HEK293 (cell line): Measurements from ENCODE around the gene BFAR.

Experiments used
- CTCF ChIA-PET: fragments of 350-600 bp; formaldehyde crosslinking; extraction: SDS; loops from one replicate; lab custom pipeline; 2021; ENCODE audit warnings: antibody characterized with exemption; lab: Yijun Ruan, JAX
- POLR2A ChIA-PET: fragments of 300-600 bp; formaldehyde crosslinking; extraction: SDS; loops from one replicate; lab custom pipeline; 2020; ENCODE audit warnings: antibody characterized with exemption, inconsistent platforms; lab: Yijun Ruan, JAX
- H3K27ac ChIP-seq: fragments of 200-500 bp; sonication (Bioruptor generic); 2 replicates; pipeline ENCODE4 v1.5.1; 2014; ENCODE audit warnings: low read depth, low read length, control low read depth, inconsistent platforms; ENCODE audit errors: extremely low read depth
- H3K36me3 ChIP-seq, 2 experiments: fragments of 200-500 bp in 1 of 2; sonication (Bioruptor generic) in 1 of 2; 1 replicate in 1 of 2; 2 replicates in 1 of 2; pipeline ENCODE4 v1.5.1; 2014 to 2017; ENCODE audit warnings: inconsistent platforms in 2 of 2, low read length in 2 of 2; ENCODE audit not compliant: control insufficient read depth in 2 of 2, insufficient read depth in 1 of 2
- H3K4me1 ChIP-seq: fragments of 200-500 bp; sonication (Bioruptor generic); 2 replicates; pipeline ENCODE4 v1.5.1; 2014; ENCODE audit warnings: mild to moderate bottlenecking, low read length, inconsistent platforms; ENCODE audit not compliant: control insufficient read depth, insufficient read depth
- H3K4me3 ChIP-seq: 2 replicates; pipeline ENCODE4 v1.5.1; 2011; ENCODE audit warnings: low read depth, mild to moderate bottlenecking, control low read depth, low read length, moderate library complexity
- H3K9me3 ChIP-seq: fragments of 200-500 bp; sonication (Bioruptor generic); 2 replicates; pipeline ENCODE4 v1.5.1; 2014; ENCODE audit warnings: low read depth, low read length, inconsistent platforms; ENCODE audit not compliant: control insufficient read depth, insufficient read depth
- BCL11A ChIP-seq: fragments of 450-650 bp; formaldehyde crosslinking; IDR thresholded peaks from 2 replicates; pipeline ENCODE4 v1.5.1; 2016; ENCODE audit warnings: low read depth, missing biosample characterization, missing genetic modification characterization
- KLF1 ChIP-seq: fragments of 450-650 bp; formaldehyde crosslinking; IDR thresholded peaks from 2 replicates; pipeline ENCODE4 v1.5.1; 2016; ENCODE audit warnings: missing biosample characterization, missing genetic modification characterization
- PRDM1 ChIP-seq: fragments of 450-650 bp; formaldehyde crosslinking; IDR thresholded peaks from 2 replicates; pipeline ENCODE4; 2016; ENCODE audit warnings: missing biosample characterization, missing genetic modification characterization
- TCF7L2 ChIP-seq: IDR thresholded peaks from 2 replicates; pipeline ENCODE4 v1.6.1; 2011; ENCODE audit warnings: low read depth, mild to moderate bottlenecking, inconsistent platforms, low read length, moderate library complexity, borderline replicate concordance
- WT1 ChIP-seq: fragments of 450-650 bp; formaldehyde crosslinking; IDR thresholded peaks from 2 replicates; pipeline ENCODE4 v1.5.1; 2016; ENCODE audit warnings: missing biosample characterization, missing genetic modification characterization
- ZBTB17 ChIP-seq: fragments of 450-650 bp; formaldehyde crosslinking; IDR thresholded peaks from 2 replicates; pipeline ENCODE4 v1.5.1; 2016; ENCODE audit warnings: missing biosample characterization, missing genetic modification characterization
- ZBTB20 ChIP-seq: fragments of 450-650 bp; formaldehyde crosslinking; IDR thresholded peaks from 2 replicates; pipeline ENCODE4 v1.5.1; 2016; ENCODE audit warnings: missing biosample characterization, missing genetic modification characterization
- ZBTB8A ChIP-seq: fragments of 450-650 bp; formaldehyde crosslinking; IDR thresholded peaks from 2 replicates; pipeline ENCODE4 v1.5.1; 2016; ENCODE audit warnings: missing biosample characterization, missing genetic modification characterization
- ZFHX2 ChIP-seq: fragments of 450-650 bp; formaldehyde crosslinking; conservative IDR thresholded peaks from 2 replicates; pipeline ENCODE4 v1.5.1; 2016; ENCODE audit warnings: missing biosample characterization, missing genetic modification characterization
- ZFP41 ChIP-seq: fragments of 450-650 bp; formaldehyde crosslinking; IDR thresholded peaks from 2 replicates; pipeline ENCODE4 v1.5.1; 2016; ENCODE audit warnings: missing biosample characterization, missing genetic modification characterization, borderline replicate concordance
- ZNF112 ChIP-seq: fragments of 450-650 bp; formaldehyde crosslinking; IDR thresholded peaks from 2 replicates; pipeline ENCODE4 v1.5.0; 2017; ENCODE audit warnings: missing biosample characterization, missing genetic modification characterization
- ZNF146 ChIP-seq: fragments of 450-650 bp; formaldehyde crosslinking; IDR thresholded peaks from 2 replicates; pipeline ENCODE4 v1.5.1; 2016; ENCODE audit warnings: missing biosample characterization, missing genetic modification characterization
- ZNF169 ChIP-seq: fragments of 450-650 bp; formaldehyde crosslinking; IDR thresholded peaks from 2 replicates; pipeline ENCODE4 v1.5.1; 2016; ENCODE audit warnings: missing biosample characterization, missing genetic modification characterization
- ZNF354C ChIP-seq: fragments of 450-650 bp; formaldehyde crosslinking; IDR thresholded peaks from 2 replicates; pipeline ENCODE4 v1.5.1; 2016; ENCODE audit warnings: missing biosample characterization, missing genetic modification characterization, low read depth, borderline replicate concordance
- ZNF404 ChIP-seq: fragments of 450-650 bp; formaldehyde crosslinking; IDR thresholded peaks from 2 replicates; pipeline ENCODE4 v1.5.1; 2017; ENCODE audit warnings: missing biosample characterization, missing genetic modification characterization
- ZNF521 ChIP-seq: fragments of 450-650 bp; formaldehyde crosslinking; IDR thresholded peaks from 2 replicates; pipeline ENCODE4 v1.5.1; 2017; ENCODE audit warnings: missing biosample characterization, mild to moderate bottlenecking, missing genetic modification characterization
- ZNF530 ChIP-seq: fragments of 450-650 bp; formaldehyde crosslinking; IDR thresholded peaks from 2 replicates; pipeline ENCODE4 v1.5.1; 2016; ENCODE audit warnings: low read depth, missing biosample characterization, missing genetic modification characterization
- ZNF664 ChIP-seq: fragments of 450-650 bp; formaldehyde crosslinking; IDR thresholded peaks from 2 replicates; pipeline ENCODE4 v1.5.1; 2016; ENCODE audit warnings: missing biosample characterization, missing genetic modification characterization
- ZNF76 ChIP-seq: fragments of 450-650 bp; formaldehyde crosslinking; IDR thresholded peaks from 2 replicates; pipeline ENCODE4; 2016; ENCODE audit warnings: low read depth, missing biosample characterization, missing genetic modification characterization, borderline replicate concordance
- ZSCAN16 ChIP-seq: fragments of 450-650 bp; formaldehyde crosslinking; IDR thresholded peaks from 2 replicates; pipeline ENCODE4 v1.5.1; 2016; ENCODE audit warnings: missing biosample characterization, missing genetic modification characterization
- TF ChIP-seq, protein P1 (sequence below): fragments of 450-650 bp; formaldehyde crosslinking; IDR thresholded peaks from 2 replicates; pipeline ENCODE4 v1.5.1; 2016; ENCODE audit warnings: missing biosample characterization, missing genetic modification characterization
- TF ChIP-seq, protein P2 (sequence below): fragments of 450-650 bp; formaldehyde crosslinking; IDR thresholded peaks from 2 replicates; pipeline ENCODE4 v1.5.1; 2016; ENCODE audit warnings: missing biosample characterization, missing genetic modification characterization
- TF ChIP-seq, protein P3 (sequence below): fragments of 450-650 bp; formaldehyde crosslinking; IDR thresholded peaks from 2 replicates; pipeline ENCODE4 v1.5.1; 2016; ENCODE audit warnings: missing biosample characterization, missing genetic modification characterization
- TF ChIP-seq, protein P4 (sequence below): fragments of 450-650 bp; formaldehyde crosslinking; IDR thresholded peaks from 2 replicates; pipeline ENCODE4 v1.5.1; 2016; ENCODE audit warnings: missing biosample characterization, missing genetic modification characterization
- TF ChIP-seq, protein P5 (sequence below): fragments of 450-650 bp; IDR thresholded peaks from 2 replicates; pipeline ENCODE4 v1.5.1; 2018; ENCODE audit warnings: missing biosample characterization, missing genetic modification characterization

BFAR gene

DNA sequence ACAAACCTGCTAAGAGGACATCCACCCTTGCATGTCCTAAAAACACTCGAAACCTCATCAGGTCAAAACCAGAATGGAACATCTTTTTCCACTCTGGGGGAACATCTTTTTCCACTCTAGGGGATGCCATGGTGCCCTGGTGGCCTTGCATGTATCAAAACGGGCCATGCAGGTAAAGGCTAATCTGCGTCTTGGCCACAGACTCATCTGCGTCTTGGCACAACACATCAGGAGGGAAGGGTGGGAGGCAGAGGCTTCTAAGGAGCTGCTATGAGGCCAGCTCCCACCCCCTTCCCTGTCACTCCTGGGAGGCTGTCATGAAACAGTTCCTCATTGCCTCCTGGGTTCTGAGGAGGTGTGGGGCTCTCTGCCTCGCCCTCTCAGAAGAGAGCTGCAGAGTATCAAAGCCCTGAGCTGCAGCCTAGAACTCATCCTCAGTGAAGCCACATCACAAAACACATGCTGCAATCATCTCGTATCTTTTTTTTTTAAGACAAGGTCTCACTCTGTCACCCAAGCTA lies 30.2 kb upstream of the BFAR start:
- Histone ChIP-seq H3K4me3 (no peak overlapping the region), H3K9me3 (no peaks in the 10 kb centered on the region), H3K4me1 (no peaks in the 10 kb centered on the region)
- CTCF ChIA-PET: interaction anchor here (1.1 kb wide), 1 partner anchor 39 kb away, joined by 3 read pairs; no protein-coding TSS in a partner anchor
- POLR2A ChIA-PET: no interaction called here
- TF ChIP-seq, protein P1, sequence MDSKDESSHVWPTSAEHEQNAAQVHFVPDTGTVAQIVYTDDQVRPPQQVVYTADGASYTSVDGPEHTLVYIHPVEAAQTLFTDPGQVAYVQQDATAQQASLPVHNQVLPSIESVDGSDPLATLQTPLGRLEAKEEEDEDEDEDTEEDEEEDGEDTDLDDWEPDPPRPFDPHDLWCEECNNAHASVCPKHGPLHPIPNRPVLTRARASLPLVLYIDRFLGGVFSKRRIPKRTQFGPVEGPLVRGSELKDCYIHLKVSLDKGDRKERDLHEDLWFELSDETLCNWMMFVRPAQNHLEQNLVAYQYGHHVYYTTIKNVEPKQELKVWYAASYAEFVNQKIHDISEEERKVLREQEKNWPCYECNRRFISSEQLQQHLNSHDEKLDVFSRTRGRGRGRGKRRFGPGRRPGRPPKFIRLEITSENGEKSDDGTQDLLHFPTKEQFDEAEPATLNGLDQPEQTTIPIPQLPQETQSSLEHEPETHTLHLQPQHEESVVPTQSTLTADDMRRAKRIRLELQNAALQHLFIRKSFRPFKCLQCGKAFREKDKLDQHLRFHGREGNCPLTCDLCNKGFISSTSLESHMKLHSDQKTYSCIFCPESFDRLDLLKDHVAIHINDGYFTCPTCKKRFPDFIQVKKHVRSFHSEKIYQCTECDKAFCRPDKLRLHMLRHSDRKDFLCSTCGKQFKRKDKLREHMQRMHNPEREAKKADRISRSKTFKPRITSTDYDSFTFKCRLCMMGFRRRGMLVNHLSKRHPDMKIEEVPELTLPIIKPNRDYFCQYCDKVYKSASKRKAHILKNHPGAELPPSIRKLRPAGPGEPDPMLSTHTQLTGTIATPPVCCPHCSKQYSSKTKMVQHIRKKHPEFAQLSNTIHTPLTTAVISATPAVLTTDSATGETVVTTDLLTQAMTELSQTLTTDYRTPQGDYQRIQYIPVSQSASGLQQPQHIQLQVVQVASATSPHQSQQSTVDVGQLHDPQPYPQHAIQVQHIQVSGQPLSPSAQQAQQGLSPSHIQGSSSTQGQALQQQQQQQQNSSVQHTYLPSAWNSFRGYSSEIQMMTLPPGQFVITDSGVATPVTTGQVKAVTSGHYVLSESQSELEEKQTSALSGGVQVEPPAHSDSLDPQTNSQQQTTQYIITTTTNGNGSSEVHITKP (tag by site-specific recombination): no peak
- TF ChIP-seq, protein P2, sequence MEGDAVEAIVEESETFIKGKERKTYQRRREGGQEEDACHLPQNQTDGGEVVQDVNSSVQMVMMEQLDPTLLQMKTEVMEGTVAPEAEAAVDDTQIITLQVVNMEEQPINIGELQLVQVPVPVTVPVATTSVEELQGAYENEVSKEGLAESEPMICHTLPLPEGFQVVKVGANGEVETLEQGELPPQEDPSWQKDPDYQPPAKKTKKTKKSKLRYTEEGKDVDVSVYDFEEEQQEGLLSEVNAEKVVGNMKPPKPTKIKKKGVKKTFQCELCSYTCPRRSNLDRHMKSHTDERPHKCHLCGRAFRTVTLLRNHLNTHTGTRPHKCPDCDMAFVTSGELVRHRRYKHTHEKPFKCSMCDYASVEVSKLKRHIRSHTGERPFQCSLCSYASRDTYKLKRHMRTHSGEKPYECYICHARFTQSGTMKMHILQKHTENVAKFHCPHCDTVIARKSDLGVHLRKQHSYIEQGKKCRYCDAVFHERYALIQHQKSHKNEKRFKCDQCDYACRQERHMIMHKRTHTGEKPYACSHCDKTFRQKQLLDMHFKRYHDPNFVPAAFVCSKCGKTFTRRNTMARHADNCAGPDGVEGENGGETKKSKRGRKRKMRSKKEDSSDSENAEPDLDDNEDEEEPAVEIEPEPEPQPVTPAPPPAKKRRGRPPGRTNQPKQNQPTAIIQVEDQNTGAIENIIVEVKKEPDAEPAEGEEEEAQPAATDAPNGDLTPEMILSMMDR (tag by site-specific recombination): no peak
- TF ChIP-seq KLF1 (tag by site-specific recombination) (no peak), ZNF112 (tag by site-specific recombination) (no peak), ZNF169 (no peak), ZNF146 (tag by site-specific recombination) (no peak), BCL11A (tag by site-specific recombination) (no peak), ZBTB20 (tag by site-specific recombination) (no peak), ZBTB17 (tag by site-specific recombination) (no peak), ZBTB8A (tag by site-specific recombination) (no peak), ZNF664 (tag by site-specific recombination) (no peak), TCF7L2 (no peak), ZSCAN16 (tag by site-specific recombination) (no peak), ZNF354C (no peak), ZFHX2 (no peak), ZNF76 (no peak)
- TF ChIP-seq, protein P3, sequence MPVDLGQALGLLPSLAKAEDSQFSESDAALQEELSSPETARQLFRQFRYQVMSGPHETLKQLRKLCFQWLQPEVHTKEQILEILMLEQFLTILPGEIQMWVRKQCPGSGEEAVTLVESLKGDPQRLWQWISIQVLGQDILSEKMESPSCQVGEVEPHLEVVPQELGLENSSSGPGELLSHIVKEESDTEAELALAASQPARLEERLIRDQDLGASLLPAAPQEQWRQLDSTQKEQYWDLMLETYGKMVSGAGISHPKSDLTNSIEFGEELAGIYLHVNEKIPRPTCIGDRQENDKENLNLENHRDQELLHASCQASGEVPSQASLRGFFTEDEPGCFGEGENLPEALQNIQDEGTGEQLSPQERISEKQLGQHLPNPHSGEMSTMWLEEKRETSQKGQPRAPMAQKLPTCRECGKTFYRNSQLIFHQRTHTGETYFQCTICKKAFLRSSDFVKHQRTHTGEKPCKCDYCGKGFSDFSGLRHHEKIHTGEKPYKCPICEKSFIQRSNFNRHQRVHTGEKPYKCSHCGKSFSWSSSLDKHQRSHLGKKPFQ (tag by site-specific recombination): no peak
- TF ChIP-seq, protein P4, sequence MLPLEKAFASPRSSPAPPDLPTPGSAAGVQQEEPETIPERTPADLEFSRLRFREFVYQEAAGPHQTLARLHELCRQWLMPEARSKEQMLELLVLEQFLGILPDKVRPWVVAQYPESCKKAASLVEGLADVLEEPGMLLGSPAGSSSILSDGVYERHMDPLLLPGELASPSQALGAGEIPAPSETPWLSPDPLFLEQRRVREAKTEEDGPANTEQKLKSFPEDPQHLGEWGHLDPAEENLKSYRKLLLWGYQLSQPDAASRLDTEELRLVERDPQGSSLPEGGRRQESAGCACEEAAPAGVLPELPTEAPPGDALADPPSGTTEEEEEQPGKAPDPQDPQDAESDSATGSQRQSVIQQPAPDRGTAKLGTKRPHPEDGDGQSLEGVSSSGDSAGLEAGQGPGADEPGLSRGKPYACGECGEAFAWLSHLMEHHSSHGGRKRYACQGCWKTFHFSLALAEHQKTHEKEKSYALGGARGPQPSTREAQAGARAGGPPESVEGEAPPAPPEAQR (tag by site-specific recombination): no peak
- TF ChIP-seq, all 188 proteins: peak for 0
- Histone ChIP-seq H3K36me3 (peaks cover 52 to 78% of the 10 kb centered on the region in 2 experiments), H3K27ac (no peak overlapping the region)

DNA sequence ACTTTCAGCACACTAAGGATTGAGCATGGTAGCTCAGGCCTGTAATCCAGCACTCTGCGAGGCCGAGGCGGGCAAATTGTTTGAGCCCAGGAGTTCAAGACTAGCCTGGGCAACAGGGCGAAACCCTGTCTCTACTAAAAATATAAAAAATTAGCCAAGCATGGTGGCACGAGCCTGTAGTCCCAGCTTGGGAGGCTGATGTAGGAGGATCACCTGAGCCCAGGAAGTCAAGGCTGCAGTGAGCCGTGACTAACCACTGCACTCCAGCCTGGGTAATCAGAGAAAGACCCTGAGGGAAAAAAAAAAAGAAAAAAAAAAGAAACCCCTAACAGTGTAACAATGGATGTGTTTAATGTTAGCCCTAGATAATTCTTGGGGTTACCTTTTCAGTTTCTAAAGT lies 26.6 kb upstream of the BFAR start:
- ChIA-PET POLR2A (no interaction called here), CTCF (interaction anchor here (0.6 kb wide), 2 partner anchors 43 to 58 kb away, joined by 4 to 8 read pairs; no protein-coding TSS in a partner anchor)
- no peak for TF ChIP-seq ZNF530
- TF ChIP-seq ZNF169: no peak
- no peak for TF ChIP-seq ZFP41
- TF ChIP-seq PRDM1 (tag by site-specific recombination): no peak
- TF ChIP-seq ZNF521 (tag by site-specific recombination): no peak
- TF ChIP-seq, protein P5, sequence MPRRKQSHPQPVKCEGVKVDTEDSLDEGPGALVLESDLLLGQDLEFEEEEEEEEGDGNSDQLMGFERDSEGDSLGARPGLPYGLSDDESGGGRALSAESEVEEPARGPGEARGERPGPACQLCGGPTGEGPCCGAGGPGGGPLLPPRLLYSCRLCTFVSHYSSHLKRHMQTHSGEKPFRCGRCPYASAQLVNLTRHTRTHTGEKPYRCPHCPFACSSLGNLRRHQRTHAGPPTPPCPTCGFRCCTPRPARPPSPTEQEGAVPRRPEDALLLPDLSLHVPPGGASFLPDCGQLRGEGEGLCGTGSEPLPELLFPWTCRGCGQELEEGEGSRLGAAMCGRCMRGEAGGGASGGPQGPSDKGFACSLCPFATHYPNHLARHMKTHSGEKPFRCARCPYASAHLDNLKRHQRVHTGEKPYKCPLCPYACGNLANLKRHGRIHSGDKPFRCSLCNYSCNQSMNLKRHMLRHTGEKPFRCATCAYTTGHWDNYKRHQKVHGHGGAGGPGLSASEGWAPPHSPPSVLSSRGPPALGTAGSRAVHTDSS: no peak
- TF ChIP-seq BCL11A (tag by site-specific recombination): no peak
- TF ChIP-seq WT1 (tag by site-specific recombination): no peak
- no peak for TF ChIP-seq ZNF404 (tag by site-specific recombination)
- H3K4me1 ChIP-seq: no peaks in the 10 kb centered on the region
- H3K27ac ChIP-seq: no peak overlapping the region
- H3K9me3 ChIP-seq: no peaks in the 10 kb centered on the region
- peaks cover 49 to 87% of the 10 kb centered on the region in 2 experiments for H3K36me3 ChIP-seq
- H3K4me3 ChIP-seq: no peak overlapping the region
